HCT116 (cell line): ENCODE results near the gene SNAPC4. TPM values are rescaled to one million over a fixed set of nuclear protein-coding genes. Genes with fewer than 3 reads are reported as not detected.

Experiments
- ATAC-seq: fragments of 200-7000 bp; cut with Tn5 transposase; 2 replicates; pipeline ENCODE4 v1.9.1; 2020; ENCODE audit warnings: mild to moderate bottlenecking, moderate library complexity
- BruUV-seq: library from RNA; stranded (reverse); fragments of 400-500 nt; replicated peaks from 2 replicates; lab custom pipeline; 2021; lab: Mats Ljungman, UMichigan
- CTCF ChIA-PET: fragments of 300-600 bp; sonication (Branson Sonifier 250); formaldehyde crosslinking; loops from one replicate; lab custom pipeline; 2021; ENCODE audit warnings: antibody characterized with exemption; lab: Charles Lee
- POLR2A ChIA-PET: fragments of 300-600, 350-600 bp; sonication (Branson Sonifier 250); formaldehyde crosslinking; loops from one replicate; lab custom pipeline; 2021; ENCODE audit warnings: antibody characterized with exemption; lab: Charles Lee
- RAD21 ChIA-PET, 2 experiments: fragments of 300-600 bp; sonication (Branson Sonifier 250); formaldehyde crosslinking; loops; one replicate each; lab custom pipeline; 2023; ENCODE audit warnings: low total read pairs in 2 of 2; ENCODE audit not compliant: uncharacterized antibody in 2 of 2, unreplicated experiment in 2 of 2, low non-redundant PET in 1 of 2; lab: Charles Lee
- DNase-seq: peaks from one replicate; pipeline ENCODE4 v3.0.0-alpha.2; 2010; ENCODE audit warnings: low read depth, low spot score
- H2AFZ ChIP-seq: fragments of 200-600 bp; shearing (Covaris generic), sonication (generic); 2 replicates; pipeline ENCODE4 v1.6.1; 2017; ENCODE audit warnings: low read depth, mixed run types, mixed read lengths, antibody characterized with exemption, low read length; ENCODE audit not compliant: poor library complexity, severe bottlenecking
- H3K27ac ChIP-seq: 2 replicates; pipeline ENCODE4 v1.5.1; 2012; ENCODE audit warnings: low read depth, low read length
- H3K27me3 ChIP-seq: fragments of 200-600 bp; sonication (generic); 2 replicates; pipeline ENCODE4 v1.6.1; 2016; ENCODE audit warnings: mixed run types, low read length, mixed read lengths; ENCODE audit not compliant: insufficient read depth
- H3K36me3 ChIP-seq, 2 experiments: fragments of 200-500 bp in 1 of 2; fragments of 200-600 bp in 1 of 2; sonication (Bioruptor generic) in 1 of 2; sonication (generic) in 1 of 2; 2 replicates each; pipeline versions ENCODE4 v1.5.1 to v1.6.1; 2014 to 2016; ENCODE audit warnings: low read length in 2 of 2, inconsistent platforms in 1 of 2, mixed read lengths in 1 of 2, mixed run types in 1 of 2; ENCODE audit not compliant: insufficient read depth in 2 of 2, control insufficient read depth in 1 of 2
- H3K4me1 ChIP-seq, 2 experiments: fragments of 200-600 bp in 1 of 2; sonication (generic) in 1 of 2; 2 replicates each; pipeline versions ENCODE4 v1.5.1 to v1.6.1; 2012 to 2017; ENCODE audit warnings: low read length in 2 of 2, inconsistent platforms in 1 of 2, mild to moderate bottlenecking in 1 of 2, mixed read lengths in 1 of 2, mixed run types in 1 of 2, moderate library complexity in 1 of 2; ENCODE audit not compliant: insufficient read depth in 2 of 2, control insufficient read depth in 1 of 2
- H3K4me2 ChIP-seq: fragments of 200-600 bp; sonication (generic); 2 replicates; pipeline ENCODE4 v1.6.1; 2017; ENCODE audit warnings: mixed run types, low read length, mixed read lengths
- H3K4me3 ChIP-seq, 2 experiments: fragments of 200-600 bp in 1 of 2; sonication (generic) in 1 of 2; replicated peaks in 1 of 2; 2 replicates each; pipeline ENCODE4 v1.5.1; 2011 to 2016; ENCODE audit warnings: low read length in 2 of 2, control low read depth in 1 of 2, low read depth in 1 of 2, mild to moderate bottlenecking in 1 of 2, mixed read lengths in 1 of 2, mixed run types in 1 of 2
- H3K79me2 ChIP-seq: fragments of 200-600 bp; sonication (generic); 2 replicates; pipeline ENCODE4 v1.6.1; 2017; ENCODE audit warnings: mild to moderate bottlenecking, mixed run types, low read length, moderate library complexity, mixed read lengths; ENCODE audit not compliant: insufficient read depth
- H3K9ac ChIP-seq: fragments of 200-600 bp; sonication (generic); 2 replicates; pipeline ENCODE4 v1.6.1; 2016; ENCODE audit warnings: low read length, mixed read lengths
- H3K9me2 ChIP-seq: fragments of 200-600 bp; sonication (generic), shearing (Covaris generic); 2 replicates; pipeline ENCODE4 v1.6.1; 2017; ENCODE audit warnings: mixed run types, mild to moderate bottlenecking, moderate library complexity; ENCODE audit not compliant: insufficient read depth
- H3K9me3 ChIP-seq, 2 experiments: fragments of 200-500 bp in 1 of 2; fragments of 200-600 bp in 1 of 2; sonication (Bioruptor generic) in 1 of 2; sonication (generic) in 1 of 2; 2 replicates each; pipeline ENCODE4 v1.6.1; 2014 to 2017; ENCODE audit warnings: low read length in 2 of 2, mixed read lengths in 2 of 2, inconsistent platforms in 1 of 2, low read depth in 1 of 2, mild to moderate bottlenecking in 1 of 2, mixed run types in 1 of 2, moderate library complexity in 1 of 2; ENCODE audit not compliant: control insufficient read depth in 1 of 2, insufficient read depth in 1 of 2
- H4K20me1 ChIP-seq: fragments of 200-600 bp; sonication (generic), shearing (Covaris generic); 2 replicates; pipeline ENCODE4 v1.6.1; 2017; ENCODE audit warnings: mixed run types, mild to moderate bottlenecking, moderate library complexity; ENCODE audit not compliant: insufficient read depth
- CBX3 ChIP-seq: IDR thresholded peaks from 2 replicates; pipeline ENCODE4 v1.6.1; 2012; ENCODE audit warnings: low read depth
- CEBPB ChIP-seq: IDR thresholded peaks from 2 replicates; pipeline ENCODE4 v1.6.1; 2012; ENCODE audit warnings: low read depth
- CTCF ChIP-seq, 3 experiments: fragments of 200-600 bp in 1 of 3; sonication (generic) in 1 of 3; IDR thresholded peaks in 2 of 3; conservative IDR thresholded peaks in 1 of 3; 2 replicates each; pipeline ENCODE4 v1.5.1; 2012 to 2017; ENCODE audit warnings: low read depth in 2 of 3, low read length in 2 of 3, antibody characterized with exemption in 1 of 3, borderline replicate concordance in 1 of 3, control low read depth in 1 of 3, mild to moderate bottlenecking in 1 of 3, mixed read lengths in 1 of 3, mixed run types in 1 of 3, moderate library complexity in 1 of 3; ENCODE audit not compliant: insufficient read depth in 1 of 3
- ELF1 ChIP-seq: IDR thresholded peaks from 2 replicates; pipeline ENCODE4 v1.6.1; 2012; ENCODE audit warnings: low read depth, borderline replicate concordance
- POLR2A ChIP-seq: IDR thresholded peaks from 2 replicates; pipeline ENCODE4 v1.7.0; 2011; ENCODE audit warnings: borderline replicate concordance; ENCODE audit not compliant: insufficient read depth, insufficient read length; ENCODE audit errors: extremely low read depth
- POLR2AphosphoS5 ChIP-seq: IDR thresholded peaks from 2 replicates; pipeline ENCODE4 v1.6.1; 2011; ENCODE audit warnings: mild to moderate bottlenecking, low read depth, low read length, moderate library complexity
- ZBTB33 ChIP-seq: IDR thresholded peaks from 2 replicates; pipeline ENCODE4 v1.6.1; 2011; ENCODE audit warnings: mild to moderate bottlenecking, low read length, moderate library complexity; ENCODE audit not compliant: insufficient replicate concordance; ENCODE audit errors: extremely low read depth
- ZFX ChIP-seq: fragments of 450-650 bp; IDR thresholded peaks from 2 replicates; pipeline ENCODE4 v1.6.1; 2017
- ZNF274 ChIP-seq: fragments of 200-500 bp; sonication (Bioruptor generic); IDR thresholded peaks from 2 replicates; pipeline ENCODE4 v1.6.1; 2014; ENCODE audit warnings: mild to moderate bottlenecking, low read depth, low read length, inconsistent platforms
- intact Hi-C: fragments of 100-400 bp; cut with micrococcal nuclease; formaldehyde crosslinking; loops from 2 replicates; pipeline ENCODE4 v1.10.0; 2022
- total RNA-seq: library from RNA; stranded (reverse); gene quantifications from one replicate; pipeline ENCODE4 v1.2.1, GENCODE V29; 2021; ENCODE audit not compliant: unreplicated experiment

The SNAPC4 gene
- total RNA-seq, 1 experiment from 2014 or later: 20.4 TPM

GRCh38 chr9:136432591-136432990 lies 32.6 kb upstream of the SNAPC4 start:
- ChIA-PET POLR2A (no interaction called here), RAD21 (no interaction called here), CTCF (no interaction called here)
- intact Hi-C loops: no loop called here
- H3K36me3 ChIP-seq: peaks cover 7 to 11% of the 10 kb centered on the region in 2 experiments; a peak in 2 of 4 replicates
- no peak for ATAC-seq
- TF ChIP-seq ZFX (no peak), POLR2AphosphoS5 (no peak), POLR2A (no peak), CTCF (IDR thresholded peaks at IDR 0.05 in 2 of 3, conservative IDR thresholded peaks at IDR 0.05 in 1 of 3; ENCODE audit: borderline replicate concordance in 1 of 3, insufficient read depth in 1 of 3, low read depth in 2 of 3, low read length in 2 of 3) (no peak), CBX3 (no peak), ZBTB33 (no peak), CEBPB (no peak), ZNF274 (no peak), ELF1 (no peak)
- BruUV-seq: no TSS peak
- no peaks in the 10 kb centered on the region for H3K27me3 ChIP-seq
- no peak overlapping the region for H3K4me3 ChIP-seq
- H3K4me1 ChIP-seq: peaks cover 0 to 3% of the 10 kb centered on the region in 2 experiments; a peak in 3 of 4 replicates
- no peak for DNase-seq
- no peak overlapping the region for H3K4me2 ChIP-seq
- no peaks in the 10 kb centered on the region for H4K20me1 ChIP-seq
- peaks cover 42% of the 10 kb centered on the region for H3K79me2 ChIP-seq
- H3K9ac ChIP-seq: no peak overlapping the region
- no peak overlapping the region for H2AFZ ChIP-seq
- no peaks in the 10 kb centered on the region for H3K9me3 ChIP-seq
- H3K27ac ChIP-seq: no peak overlapping the region
- H3K9me2 ChIP-seq: no peaks in the 10 kb centered on the region
